ENCODE results near the gene SLC30A1.

The SLC30A1 gene

GRCh38 chr1:211534545-211535291 lies 44.2 kb downstream of the SLC30A1 start:
- no peaks in the 10 kb centered on the region for H3K27me3 ChIP-seq (ENCODE audit: insufficient read depth, low read length, poor library complexity, severe bottlenecking)
- peaks cover 13% of the 10 kb centered on the region for H3K4me1 ChIP-seq (ENCODE audit: insufficient read depth, low read length, poor library complexity, severe bottlenecking)
- no peak overlapping the region for H2AFZ ChIP-seq (ENCODE audit: low read length)
- H3K9me2 ChIP-seq (replicated peaks; ENCODE audit: low read depth, low read length): no peaks in the 10 kb centered on the region
- TF ChIP-seq CTCF (conservative IDR thresholded peaks at IDR 0.05; ENCODE audit: low read length) (no peak), EZH2phosphoT487 (IDR thresholded peaks at IDR 0.05; ENCODE audit: borderline replicate concordance) (no peak)
- H3K79me2 ChIP-seq (ENCODE audit: insufficient read depth, low read length): no peaks in the 10 kb centered on the region
- H3K9ac ChIP-seq (ENCODE audit: low read depth, low read length, poor library complexity, severe bottlenecking): no peak overlapping the region
- no peaks in the 10 kb centered on the region for H3K36me3 ChIP-seq (ENCODE audit: insufficient read depth, low read length)
- H3K9me3 ChIP-seq (ENCODE audit: insufficient read depth, low read depth, low read length): no peaks in the 10 kb centered on the region
- H3F3A ChIP-seq (ENCODE audit: low read depth): no peaks in the 10 kb centered on the region
- H3K4me2 ChIP-seq (ENCODE audit: low read depth, low read length, poor library complexity, severe bottlenecking): no peak overlapping the region
- H4K20me1 ChIP-seq (ENCODE audit: insufficient read depth, low read length, poor library complexity, severe bottlenecking): no peaks in the 10 kb centered on the region
- no peak overlapping the region for H3K4me3 ChIP-seq (ENCODE audit: low read length, poor library complexity, severe bottlenecking)

GRCh38 chr1:211532088-211532444 lies 46.9 kb downstream of the SLC30A1 start:
- Histone ChIP-seq H3K9me2 (replicated peaks; ENCODE audit: low read depth, low read length) (no peaks in the 10 kb centered on the region), H3K4me2 (ENCODE audit: low read depth, low read length, poor library complexity, severe bottlenecking) (no peak overlapping the region), H3K9me3 (ENCODE audit: insufficient read depth, low read depth, low read length) (no peaks in the 10 kb centered on the region), H3K9ac (ENCODE audit: low read depth, low read length, poor library complexity, severe bottlenecking) (no peak overlapping the region), H3F3A (ENCODE audit: low read depth) (no peaks in the 10 kb centered on the region), H3K36me3 (ENCODE audit: insufficient read depth, low read length) (no peaks in the 10 kb centered on the region), H3K27me3 (ENCODE audit: insufficient read depth, low read length, poor library complexity, severe bottlenecking) (no peaks in the 10 kb centered on the region), H4K20me1 (ENCODE audit: insufficient read depth, low read length, poor library complexity, severe bottlenecking) (no peaks in the 10 kb centered on the region), H2AFZ (ENCODE audit: low read length) (no peak overlapping the region), H3K4me1 (ENCODE audit: insufficient read depth, low read length, poor library complexity, severe bottlenecking) (peaks cover 31% of the 10 kb centered on the region), H3K79me2 (ENCODE audit: insufficient read depth, low read length) (no peaks in the 10 kb centered on the region), H3K4me3 (ENCODE audit: low read length, poor library complexity, severe bottlenecking) (no peak overlapping the region)
- TF ChIP-seq CTCF (conservative IDR thresholded peaks at IDR 0.05; ENCODE audit: low read length) (no peak), EZH2phosphoT487 (IDR thresholded peaks at IDR 0.05; ENCODE audit: borderline replicate concordance) (no peak)

GRCh38 chr1:211531194-211532087 lies 47.5 kb downstream of the SLC30A1 start:
- H3K36me3 ChIP-seq (ENCODE audit: insufficient read depth, low read length): no peaks in the 10 kb centered on the region
- TF ChIP-seq EZH2phosphoT487 (IDR thresholded peaks at IDR 0.05; ENCODE audit: borderline replicate concordance) (no peak), CTCF (conservative IDR thresholded peaks at IDR 0.05; ENCODE audit: low read length) (no peak)
- H3K9ac ChIP-seq (ENCODE audit: low read depth, low read length, poor library complexity, severe bottlenecking): no peak overlapping the region
- no peak overlapping the region for H2AFZ ChIP-seq (ENCODE audit: low read length)
- H3K4me3 ChIP-seq (ENCODE audit: low read length, poor library complexity, severe bottlenecking): no peak overlapping the region
- H3F3A ChIP-seq (ENCODE audit: low read depth): no peaks in the 10 kb centered on the region
- no peaks in the 10 kb centered on the region for H4K20me1 ChIP-seq (ENCODE audit: insufficient read depth, low read length, poor library complexity, severe bottlenecking)
- no peaks in the 10 kb centered on the region for H3K9me2 ChIP-seq (replicated peaks; ENCODE audit: low read depth, low read length)
- H3K4me2 ChIP-seq (ENCODE audit: low read depth, low read length, poor library complexity, severe bottlenecking): no peak overlapping the region
- no peaks in the 10 kb centered on the region for H3K79me2 ChIP-seq (ENCODE audit: insufficient read depth, low read length)
- peaks cover 35% of the 10 kb centered on the region for H3K4me1 ChIP-seq (ENCODE audit: insufficient read depth, low read length, poor library complexity, severe bottlenecking)
- H3K27me3 ChIP-seq (ENCODE audit: insufficient read depth, low read length, poor library complexity, severe bottlenecking): no peaks in the 10 kb centered on the region
- H3K9me3 ChIP-seq (ENCODE audit: insufficient read depth, low read depth, low read length): no peaks in the 10 kb centered on the region
